ENCODE results near the gene CHCHD6.

- TF ChIP-seq ZNF274 (IDR thresholded peaks at IDR 0.05; ENCODE audit: low read depth, low read length), result no peak
- TF ChIP-seq, protein P1, sequence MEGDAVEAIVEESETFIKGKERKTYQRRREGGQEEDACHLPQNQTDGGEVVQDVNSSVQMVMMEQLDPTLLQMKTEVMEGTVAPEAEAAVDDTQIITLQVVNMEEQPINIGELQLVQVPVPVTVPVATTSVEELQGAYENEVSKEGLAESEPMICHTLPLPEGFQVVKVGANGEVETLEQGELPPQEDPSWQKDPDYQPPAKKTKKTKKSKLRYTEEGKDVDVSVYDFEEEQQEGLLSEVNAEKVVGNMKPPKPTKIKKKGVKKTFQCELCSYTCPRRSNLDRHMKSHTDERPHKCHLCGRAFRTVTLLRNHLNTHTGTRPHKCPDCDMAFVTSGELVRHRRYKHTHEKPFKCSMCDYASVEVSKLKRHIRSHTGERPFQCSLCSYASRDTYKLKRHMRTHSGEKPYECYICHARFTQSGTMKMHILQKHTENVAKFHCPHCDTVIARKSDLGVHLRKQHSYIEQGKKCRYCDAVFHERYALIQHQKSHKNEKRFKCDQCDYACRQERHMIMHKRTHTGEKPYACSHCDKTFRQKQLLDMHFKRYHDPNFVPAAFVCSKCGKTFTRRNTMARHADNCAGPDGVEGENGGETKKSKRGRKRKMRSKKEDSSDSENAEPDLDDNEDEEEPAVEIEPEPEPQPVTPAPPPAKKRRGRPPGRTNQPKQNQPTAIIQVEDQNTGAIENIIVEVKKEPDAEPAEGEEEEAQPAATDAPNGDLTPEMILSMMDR (IDR thresholded peaks at IDR 0.05 in 2 of 3, conservative IDR thresholded peaks at IDR 0.05 in 1 of 3; ENCODE audit: borderline replicate concordance in 1 of 3, insufficient read depth in 1 of 3, low read depth in 2 of 3, low read length in 2 of 3), result no peak
- no peak for TF ChIP-seq POLR2A (IDR thresholded peaks at IDR 0.05; ENCODE audit: borderline replicate concordance, extremely low read depth, insufficient read depth, insufficient read length)
- no peak for TF ChIP-seq EZH2 (IDR thresholded peaks at IDR 0.05)
- no peak for TF ChIP-seq POLR2AphosphoS5 (IDR thresholded peaks at IDR 0.05; ENCODE audit: low read depth, low read length)
- TF ChIP-seq, protein P2, sequence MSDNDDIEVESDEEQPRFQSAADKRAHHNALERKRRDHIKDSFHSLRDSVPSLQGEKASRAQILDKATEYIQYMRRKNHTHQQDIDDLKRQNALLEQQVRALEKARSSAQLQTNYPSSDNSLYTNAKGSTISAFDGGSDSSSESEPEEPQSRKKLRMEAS (IDR thresholded peaks at IDR 0.05), result no peak
- TF ChIP-seq, protein P3, sequence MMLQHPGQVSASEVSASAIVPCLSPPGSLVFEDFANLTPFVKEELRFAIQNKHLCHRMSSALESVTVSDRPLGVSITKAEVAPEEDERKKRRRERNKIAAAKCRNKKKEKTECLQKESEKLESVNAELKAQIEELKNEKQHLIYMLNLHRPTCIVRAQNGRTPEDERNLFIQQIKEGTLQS (IDR thresholded peaks at IDR 0.05), result no peak
- no peak for TF ChIP-seq RAD21 (IDR thresholded peaks at IDR 0.05; ENCODE audit: low read depth)
- TF ChIP-seq EZH2phosphoT487 (IDR thresholded peaks at IDR 0.05; ENCODE audit: borderline replicate concordance), result no peak
- no peak for TF ChIP-seq JUND (IDR thresholded peaks at IDR 0.05)
- TF ChIP-seq SP1 (IDR thresholded peaks at IDR 0.05; ENCODE audit: low read depth), result no peak
These were observed 46.7 kb downstream of the CHCHD6 start for GRCh38 chr3:126750756-126751121.

Data from HCT116 (cell line).